Measurements from ENCODE around the gene HNRNPA1.

The HNRNPA1 gene

GRCh38 chr12:54259194-54260011 is 21.1 kb upstream of the HNRNPA1 start:
- no peak for TF ChIP-seq CTCF (IDR thresholded peaks at IDR 0.05; ENCODE audit: low read depth, low read length)
- H3K4me3 ChIP-seq (ENCODE audit: low read depth, low read length) = peak overlapping the region; percentile 50

DNA sequence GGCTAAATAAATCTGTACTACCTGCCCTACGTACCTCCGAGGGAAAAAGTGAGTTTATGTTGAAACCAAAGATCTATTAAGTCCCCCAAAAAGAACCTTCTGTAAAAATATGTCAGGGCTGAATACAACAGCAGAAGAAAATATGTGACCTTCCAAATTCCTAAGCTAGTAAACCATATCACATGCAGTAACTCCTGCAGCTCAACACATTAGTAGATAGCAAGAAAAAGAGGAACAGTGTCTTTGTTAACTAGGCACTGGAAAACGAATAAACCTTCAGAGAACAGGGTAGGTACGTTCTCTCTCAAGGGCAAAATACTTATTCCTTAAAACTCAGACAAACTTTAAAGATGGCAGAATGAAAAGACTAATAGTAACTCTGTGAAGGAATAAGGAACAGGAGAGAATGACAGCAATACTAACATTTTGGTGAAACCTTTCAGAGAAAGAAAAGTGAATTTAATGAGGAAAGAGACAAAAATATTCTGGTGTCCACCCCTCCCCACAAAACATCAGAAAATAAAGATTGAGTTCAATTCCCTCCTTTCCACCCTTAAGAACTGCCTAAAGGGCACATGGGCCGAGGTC is 18.6 kb upstream of the HNRNPA1 start:
- H3K4me3 ChIP-seq (ENCODE audit: low read depth, low read length) = no peak overlapping the region
- TF ChIP-seq CTCF (IDR thresholded peaks at IDR 0.05; ENCODE audit: low read depth, low read length) = no peak

- TF ChIP-seq CTCF (IDR thresholded peaks at IDR 0.05; ENCODE audit: low read depth, low read length) = no peak
- no peak overlapping the region for H3K4me3 ChIP-seq (ENCODE audit: low read depth, low read length)
Measured at GRCh38 chr12:54262403-54262925, 18.1 kb upstream of the HNRNPA1 start.

DNA sequence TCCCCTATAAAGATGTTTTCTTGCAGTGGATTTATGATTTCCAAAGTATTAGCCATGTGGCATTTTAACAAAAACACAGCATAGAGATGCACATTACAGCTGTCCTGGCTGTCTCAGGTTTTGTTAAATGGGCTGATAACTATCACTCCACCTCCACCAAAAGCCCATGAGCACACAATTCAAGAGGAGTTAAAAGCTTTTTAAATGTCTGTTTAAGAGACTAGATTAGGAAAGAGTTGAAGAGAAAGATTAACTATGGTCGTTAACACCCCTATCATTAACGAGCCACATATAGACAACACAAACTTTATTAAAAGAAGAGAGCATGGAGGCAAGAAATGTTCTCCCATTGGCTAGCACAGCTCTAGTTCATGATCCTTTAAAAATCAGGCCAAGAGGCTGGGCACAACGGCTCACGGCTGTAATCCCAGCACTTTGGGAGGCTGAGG is 15.1 kb upstream of the HNRNPA1 start:
- no peak for TF ChIP-seq CTCF (IDR thresholded peaks at IDR 0.05; ENCODE audit: low read depth, low read length)
- H3K4me3 ChIP-seq (ENCODE audit: low read depth, low read length) = no peak overlapping the region

DNA sequence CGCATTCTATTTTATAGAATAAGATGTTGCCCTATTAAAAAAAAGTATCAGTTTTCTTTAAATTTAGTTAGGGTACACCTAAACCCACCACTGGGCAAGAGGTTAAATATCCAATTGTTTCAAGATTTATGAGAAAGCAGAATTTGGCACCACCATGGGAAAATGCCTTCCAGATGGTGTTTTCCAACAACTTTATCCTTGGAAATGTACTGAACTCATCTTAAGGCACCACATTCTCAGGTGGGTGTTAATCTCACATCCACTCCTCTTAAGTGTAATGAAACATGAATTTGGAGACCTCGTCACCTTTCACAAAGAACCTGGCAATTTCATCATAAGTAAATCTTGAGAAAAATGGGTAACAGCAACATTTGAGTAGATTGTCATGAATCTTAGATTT is 13.7 kb upstream of the HNRNPA1 start:
- no peak for TF ChIP-seq CTCF (IDR thresholded peaks at IDR 0.05; ENCODE audit: low read depth, low read length)
- H3K4me3 ChIP-seq (ENCODE audit: low read depth, low read length) = no peak overlapping the region

DNA sequence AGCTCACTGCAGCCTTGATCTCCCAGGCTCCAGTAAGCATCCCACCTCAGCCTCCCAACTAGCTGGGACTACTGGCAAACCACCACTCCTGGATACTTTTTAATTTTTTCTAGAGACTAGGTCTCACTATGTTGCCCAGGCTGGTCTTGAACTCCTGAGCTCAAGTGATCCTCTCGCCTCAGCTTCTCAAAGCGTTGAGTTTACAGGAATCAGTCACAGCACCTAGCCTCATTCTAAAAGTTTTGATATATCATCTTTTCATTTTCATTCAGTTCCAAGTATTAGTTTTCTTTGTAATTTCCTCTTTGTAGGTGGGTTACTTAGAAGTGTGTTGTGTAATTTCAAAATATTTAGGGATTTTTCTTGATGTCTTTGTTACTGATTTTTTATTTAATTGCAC is 10.2 kb upstream of the HNRNPA1 start:
- no peak for TF ChIP-seq CTCF (IDR thresholded peaks at IDR 0.05; ENCODE audit: low read depth, low read length)
- H3K4me3 ChIP-seq (ENCODE audit: low read depth, low read length) = no peak overlapping the region

DNA sequence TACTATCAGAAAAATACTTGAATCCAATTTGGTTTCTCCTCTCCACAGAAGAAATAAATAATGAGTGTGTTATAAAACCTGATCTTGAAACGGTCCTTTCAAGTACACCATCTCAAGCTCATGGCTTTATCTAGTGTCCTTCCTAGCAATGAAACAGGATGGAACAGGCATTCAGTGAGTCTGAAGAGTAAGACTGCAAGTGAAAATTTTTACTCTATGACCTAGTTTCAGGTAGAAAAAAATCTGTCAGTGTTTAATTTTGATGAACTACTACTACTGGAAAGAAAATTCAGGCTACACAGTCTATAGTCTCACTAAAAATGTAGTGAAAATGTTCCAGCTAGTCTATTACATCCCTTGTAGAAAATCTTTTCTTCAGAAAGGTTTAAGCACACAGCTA is 8.3 kb upstream of the HNRNPA1 start:
- no peak overlapping the region for H3K4me3 ChIP-seq (ENCODE audit: low read depth, low read length)
- TF ChIP-seq CTCF (IDR thresholded peaks at IDR 0.05; ENCODE audit: low read depth, low read length) = no peak

All from WI38 (cell line).